ENCODE measurements around the gene MRPL24.
"Not testable (repeated sequence)": the region's sequence is repeated elsewhere in the genome, so short reads cannot be mapped to it uniquely, and the experiment has no call there.

Gene MRPL24

DNA sequence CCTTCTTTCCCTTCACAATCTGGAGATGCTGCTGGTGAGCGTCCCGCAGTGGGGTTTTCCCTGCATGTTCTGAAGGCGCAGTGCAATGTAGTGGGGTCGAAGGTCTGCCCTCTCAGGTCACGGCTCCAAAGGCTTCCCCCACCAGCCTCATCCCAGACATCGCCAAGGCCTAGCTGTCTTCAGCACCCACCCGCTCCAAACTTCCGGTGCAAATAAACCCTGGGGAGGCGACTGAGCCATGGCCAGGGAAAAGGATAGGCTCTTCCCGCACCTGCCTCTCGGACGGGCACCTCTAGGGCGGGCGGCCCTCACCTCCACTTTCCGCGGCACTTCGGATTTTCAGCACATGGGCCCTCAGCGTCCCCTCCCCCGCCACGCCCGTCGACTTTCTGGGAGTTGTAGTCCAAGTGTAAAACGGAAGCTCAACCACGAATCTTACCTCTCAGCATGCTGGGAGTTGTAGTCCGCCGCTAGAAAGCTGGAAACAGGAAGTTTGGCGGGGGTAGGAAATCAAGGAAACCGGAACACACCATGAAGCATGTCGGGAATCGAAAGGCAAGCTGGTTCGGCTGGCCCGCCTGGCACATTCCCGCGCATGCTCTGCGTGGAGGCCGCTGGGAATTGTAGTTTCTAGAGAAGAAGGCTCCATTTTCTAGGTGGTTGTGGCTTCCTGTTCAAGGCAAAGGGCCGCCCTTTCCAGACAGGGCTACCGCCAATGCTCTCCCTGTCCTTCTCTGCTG is at the start of gene MRPL24:
Gene MRPL24, minus strand, starts transcription at position 348 of the 740 bp plus-strand sequence. CDS start 2,384 bp downstream, outside the sequence.
- peak; percentile 100 for DNase-seq

DNA sequence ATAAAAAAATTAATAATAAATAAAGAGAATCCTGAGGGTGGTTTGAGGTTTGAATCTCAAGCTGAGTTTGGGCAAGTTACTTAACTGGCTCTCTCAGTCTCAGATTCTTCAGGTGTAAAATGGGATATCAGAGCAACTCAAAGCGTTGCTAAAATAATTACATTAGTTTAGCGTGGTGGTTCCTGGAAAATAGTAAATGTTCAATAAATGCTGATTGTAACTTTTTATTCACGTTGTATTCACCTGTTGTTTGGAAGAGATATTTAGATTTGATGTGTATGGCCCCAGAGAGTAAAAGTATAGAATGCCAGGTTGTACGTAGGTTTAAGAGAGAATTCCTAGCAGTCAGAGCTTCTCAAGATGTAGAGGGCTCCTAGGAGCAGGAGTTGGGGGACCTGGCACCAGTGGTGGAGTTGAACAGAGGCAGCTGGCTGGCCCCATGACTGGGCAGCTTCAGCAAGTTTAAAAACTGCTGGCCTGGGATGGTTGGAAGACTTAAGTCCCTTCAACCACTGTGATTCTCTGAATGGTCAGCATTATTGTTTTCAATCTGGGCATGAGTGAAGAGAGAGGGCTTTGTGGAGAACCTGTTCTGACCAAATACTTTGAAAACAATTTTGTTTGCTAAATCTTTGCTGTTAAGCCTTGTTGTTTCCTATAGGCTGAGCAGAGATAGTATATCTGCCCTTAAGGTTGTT is 48.9 kb upstream of the MRPL24 start:
- DNase-seq, result no peak

DNA sequence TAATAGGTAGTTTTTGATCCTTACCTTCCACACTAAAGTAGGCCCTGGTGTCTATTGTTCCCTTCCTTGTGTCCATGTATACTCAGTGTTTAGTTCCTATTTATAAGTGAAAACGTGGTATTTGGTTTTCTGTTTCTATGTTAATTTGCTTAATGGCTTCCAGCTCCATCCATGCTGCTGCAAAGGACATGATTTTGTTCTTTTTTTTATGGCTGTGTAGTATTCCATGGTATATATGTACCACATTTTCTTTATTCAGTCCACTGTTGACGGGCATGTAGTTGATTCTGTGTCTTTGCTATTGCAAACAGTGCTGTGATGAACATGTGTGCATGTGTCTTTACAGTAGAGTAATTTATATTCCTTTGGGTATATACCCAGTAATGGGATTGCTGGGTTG is 47.2 kb upstream of the MRPL24 start:
- no peak for DNase-seq

DNA sequence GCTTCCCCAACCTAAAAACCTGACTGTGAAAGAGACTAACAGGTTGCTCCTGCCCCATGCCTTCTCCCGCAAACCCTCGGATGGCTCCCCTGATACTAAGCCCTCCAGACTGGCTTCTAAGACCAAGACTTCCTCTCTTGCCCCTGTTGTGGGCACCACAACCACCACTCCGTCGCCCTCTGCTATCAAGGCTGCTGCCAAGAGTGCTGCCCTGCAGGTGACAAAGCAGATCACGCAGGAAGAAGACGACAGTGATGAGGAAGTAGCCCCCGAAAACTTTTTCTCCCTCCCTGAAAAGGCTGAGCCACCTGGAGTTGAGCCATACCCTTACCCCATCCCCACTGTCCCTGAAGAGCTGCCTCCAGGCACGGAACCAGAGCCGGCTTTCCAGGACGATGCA is 45.8 kb upstream of the MRPL24 start:
- no peak for DNase-seq

DNA sequence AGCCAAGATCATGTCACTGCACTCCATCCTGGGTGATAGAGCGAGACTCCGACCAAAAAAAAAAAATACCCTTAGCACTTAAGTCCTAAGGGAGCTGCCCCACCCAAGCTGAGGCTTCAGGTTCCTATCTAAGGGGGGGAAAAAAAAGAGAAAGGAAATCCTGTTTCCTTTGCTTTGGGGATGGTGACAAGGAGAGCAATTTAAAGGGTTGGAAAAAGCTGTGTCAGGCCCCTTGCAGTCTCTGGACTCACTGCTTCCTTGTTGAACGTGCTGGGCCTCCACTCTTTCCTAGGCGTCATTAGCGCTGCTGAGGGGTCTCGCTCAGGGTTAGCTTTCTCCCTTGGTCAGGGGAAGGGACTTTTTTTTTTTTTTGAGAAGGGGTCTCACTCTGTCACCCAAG is 44.6 kb upstream of the MRPL24 start:
- DNase-seq, result no peak

DNA sequence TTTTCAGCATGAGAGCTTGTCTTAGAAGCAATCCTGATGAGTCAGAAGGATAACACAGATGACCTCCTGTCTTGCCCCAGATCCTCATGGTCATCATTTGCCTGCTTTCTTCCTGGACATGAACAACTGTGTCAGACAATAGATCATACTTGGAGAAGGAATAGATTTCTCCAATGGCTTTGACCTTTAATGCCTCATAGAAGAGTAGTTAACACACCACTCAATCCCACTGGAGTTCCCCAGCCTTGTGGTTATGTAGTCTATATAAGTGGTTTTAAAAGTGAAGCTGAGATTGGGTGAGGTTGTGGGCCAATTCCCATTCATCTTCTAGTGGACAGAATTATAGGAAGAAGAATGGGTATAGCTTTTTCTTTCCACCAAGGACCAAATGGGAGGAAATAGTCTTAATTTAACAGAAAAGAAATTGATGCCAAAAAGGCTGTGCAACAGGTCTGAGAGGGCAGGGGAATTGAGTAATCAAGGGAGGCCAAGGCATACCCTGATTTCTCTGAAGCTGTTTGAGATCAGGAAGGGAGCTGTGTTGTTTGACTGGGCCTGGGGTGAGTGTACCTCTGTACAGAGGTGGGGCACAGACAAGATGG is 40.8 kb upstream of the MRPL24 start:
- no peak for DNase-seq

DNA sequence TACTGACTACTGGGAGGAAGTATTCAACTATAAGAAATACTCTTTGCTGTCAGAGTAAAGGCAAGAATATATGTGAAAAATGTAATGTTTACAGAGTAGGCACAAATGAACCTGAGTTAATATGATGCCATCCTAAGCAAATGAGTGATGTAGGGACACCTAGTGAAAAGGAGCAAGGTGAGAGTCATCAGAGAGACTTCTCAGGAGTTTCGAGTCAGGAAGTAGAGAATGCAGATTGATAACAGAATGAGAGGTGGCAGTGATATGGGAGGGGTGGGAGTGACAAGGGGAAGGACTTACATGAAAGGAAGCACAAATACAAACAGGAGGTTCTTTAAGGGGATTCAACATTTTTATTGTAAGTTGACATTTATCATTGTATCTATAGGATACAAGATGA is 36.7 kb upstream of the MRPL24 start:
- DNase-seq, result no peak

DNA sequence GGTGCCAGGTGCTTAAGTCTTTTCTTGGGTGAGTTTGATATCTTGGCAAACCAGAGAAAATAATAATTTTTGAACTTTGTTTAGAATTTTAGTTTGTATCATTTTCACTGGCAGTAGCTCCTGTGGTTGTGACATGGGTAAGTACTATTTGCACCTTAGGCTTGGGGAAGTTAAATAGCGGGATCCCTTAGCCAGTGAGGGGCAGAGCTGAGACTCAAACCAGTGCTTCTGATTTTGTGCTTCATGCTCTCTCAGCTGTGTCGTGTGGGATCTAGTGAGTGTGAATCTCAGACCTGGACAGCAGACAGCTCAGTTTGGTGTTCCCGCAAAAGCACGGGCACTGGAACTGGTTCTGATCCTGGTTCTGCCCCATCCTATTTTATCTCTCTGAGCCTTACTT is 36.1 kb upstream of the MRPL24 start:
- no peak for DNase-seq

DNA sequence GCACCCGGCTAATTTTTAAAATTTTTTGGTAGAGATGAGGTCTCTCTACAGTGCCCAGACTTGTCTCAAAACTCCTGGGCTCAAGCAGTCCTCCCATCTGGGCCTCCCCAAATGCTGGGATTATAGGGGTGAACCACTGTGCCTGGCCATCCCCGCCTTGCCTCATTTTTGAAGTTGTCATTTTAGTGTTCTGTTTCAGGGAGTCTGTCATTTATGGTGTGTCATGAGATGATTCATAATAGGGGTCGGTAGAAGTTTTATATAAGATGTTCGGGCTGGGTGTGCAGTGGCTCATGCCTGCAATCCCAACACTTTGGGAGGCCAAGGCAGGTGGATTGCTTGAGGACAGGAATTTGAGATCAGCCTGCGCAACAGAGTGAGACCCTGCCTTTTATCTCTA is 34.9 kb upstream of the MRPL24 start:
- DNase-seq, result peak; percentile 41

DNA sequence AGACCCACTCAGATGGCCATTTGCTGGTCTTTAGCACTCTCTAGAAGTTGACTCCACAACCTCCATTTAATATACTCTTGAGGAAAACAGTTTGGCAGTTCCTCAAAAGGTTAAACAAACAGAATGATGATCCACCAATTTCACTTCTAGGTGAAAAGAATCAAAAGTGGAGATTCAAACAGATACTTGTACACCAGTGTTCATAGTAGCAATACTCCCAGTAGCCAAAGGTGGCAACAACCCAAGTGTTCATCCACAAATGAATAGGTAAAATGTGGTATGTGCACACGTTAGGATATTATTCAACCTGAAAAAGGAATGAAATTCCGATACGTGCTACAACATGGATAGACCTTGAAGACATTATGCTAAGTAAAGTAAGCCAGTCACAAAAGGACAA is 32.7 kb upstream of the MRPL24 start:
- DNase-seq, result peak; percentile 56

DNA sequence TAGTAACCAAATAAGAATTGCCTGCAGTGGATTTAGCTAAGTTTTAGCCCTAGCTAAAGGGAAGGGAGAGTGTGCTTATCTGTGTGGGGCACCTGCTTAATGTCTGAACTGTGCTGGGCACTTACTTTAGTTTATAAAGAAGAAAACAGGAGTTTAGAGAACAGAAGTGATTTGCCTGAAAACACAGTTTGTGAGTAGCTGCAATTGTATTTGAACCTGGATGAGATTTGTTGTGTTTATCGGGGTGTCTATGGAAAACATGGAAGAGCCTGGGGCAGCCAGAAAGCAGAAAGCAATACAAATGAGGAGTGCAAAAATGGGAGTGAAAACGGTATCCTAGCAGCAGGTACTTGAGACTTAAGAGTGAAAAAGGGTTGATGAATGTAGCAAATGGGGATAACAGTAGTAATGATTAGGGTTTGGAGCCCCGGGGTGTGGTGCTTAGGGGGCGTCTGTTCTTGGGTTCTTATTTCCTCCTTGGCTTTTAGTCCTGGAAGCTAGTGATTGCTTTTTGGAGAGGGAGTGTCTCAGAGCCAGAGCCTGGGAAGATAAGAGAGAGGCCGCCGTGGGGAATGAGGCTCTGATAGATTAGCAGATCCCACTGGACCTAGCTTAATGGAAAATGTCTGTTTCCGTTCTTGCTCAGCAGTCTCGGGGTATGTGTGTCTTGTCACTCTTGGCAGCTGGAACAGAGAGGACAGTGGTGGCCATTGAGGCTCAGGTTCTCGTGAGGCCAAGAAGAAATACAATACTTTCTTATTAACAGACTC is 32.0 kb upstream of the MRPL24 start:
- DNase-seq, result no peak

DNA sequence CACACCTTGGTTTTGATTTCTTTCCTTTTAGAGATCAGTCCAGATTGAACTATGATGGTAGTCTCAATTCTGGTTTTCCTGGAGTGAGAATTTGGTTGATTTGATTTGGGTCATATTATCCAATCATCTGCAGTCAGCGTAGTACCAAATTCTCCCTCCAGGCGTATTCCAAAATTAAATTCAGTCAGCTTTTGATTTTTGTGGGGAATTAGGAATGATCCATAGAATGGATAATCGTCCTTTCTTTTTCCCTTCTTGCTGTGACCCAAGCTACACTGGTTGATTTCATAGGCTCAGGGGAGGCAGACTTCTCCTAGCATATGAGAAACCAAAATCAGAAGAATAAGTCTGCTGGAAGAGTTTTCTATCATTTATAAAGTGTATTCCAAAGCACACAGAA is 31.3 kb upstream of the MRPL24 start:
- no peak for DNase-seq

DNA sequence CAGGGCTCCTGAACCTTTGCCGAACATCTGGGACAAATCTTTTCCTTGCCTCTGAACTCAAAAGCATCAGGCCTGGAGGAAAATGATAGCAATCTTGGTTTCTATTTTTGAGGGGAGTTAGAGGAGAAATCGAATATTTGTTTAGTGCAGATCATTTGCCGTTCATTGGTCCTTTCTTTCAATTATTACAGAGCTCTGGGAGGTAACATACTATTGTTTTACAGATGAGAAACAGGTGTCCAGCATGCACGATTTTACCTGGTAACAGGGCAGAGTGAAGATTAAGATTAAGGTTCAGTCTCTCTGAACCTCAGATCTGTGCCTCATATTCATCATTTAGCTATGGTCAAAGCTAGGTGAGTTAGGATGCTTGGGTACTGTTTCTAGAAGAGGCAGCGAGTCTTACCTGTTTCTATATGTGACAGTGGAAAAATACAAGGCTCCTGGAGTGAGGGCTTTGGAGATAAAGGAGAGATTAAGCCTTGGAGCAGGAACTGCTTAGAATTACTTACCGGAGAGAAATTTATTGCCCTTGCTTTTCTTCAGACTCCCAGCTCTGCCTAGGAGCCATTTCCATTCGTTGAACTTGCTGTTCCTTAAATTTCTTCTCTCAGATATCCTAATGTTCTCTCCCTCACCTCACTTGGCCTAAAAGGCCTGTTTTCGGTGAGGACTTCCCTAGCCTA is 27.9 kb upstream of the MRPL24 start:
- DNase-seq, result no peak

DNA sequence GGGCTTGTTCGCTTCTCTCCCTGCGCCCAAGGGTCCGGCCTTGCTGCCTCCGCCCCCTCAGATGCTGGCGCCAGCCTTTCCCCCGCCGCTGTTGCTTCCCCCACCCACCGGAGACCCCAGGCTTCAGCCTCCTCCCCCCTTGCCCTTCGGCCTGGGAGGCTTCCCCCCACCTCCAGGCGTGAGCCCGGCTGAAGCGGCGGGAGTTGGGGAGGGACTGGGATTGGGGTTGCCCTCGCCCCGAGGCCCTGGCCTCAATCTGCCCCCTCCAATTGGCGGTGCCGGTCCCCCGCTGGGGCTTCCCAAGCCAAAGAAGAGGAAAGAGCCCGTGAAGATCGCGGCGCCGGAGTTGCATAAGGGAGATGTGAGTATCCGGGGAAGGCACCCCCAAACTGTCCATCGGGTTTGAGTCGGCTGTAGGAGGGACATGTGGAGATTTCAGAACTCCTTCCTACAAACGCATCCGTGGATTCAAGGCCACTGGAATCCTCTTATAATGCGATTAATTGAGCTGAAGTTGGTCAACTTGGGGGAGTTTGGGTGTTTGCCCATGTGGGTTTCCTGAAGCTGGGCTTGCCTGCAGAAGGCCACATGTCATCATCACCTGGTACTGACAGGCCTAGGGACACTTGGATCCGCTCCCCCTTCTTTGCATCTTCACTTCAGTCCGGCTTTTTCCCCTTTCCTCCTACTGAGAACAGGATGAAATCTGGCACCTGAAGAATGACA is 27.2 kb upstream of the MRPL24 start:
- no peak for DNase-seq

DNA sequence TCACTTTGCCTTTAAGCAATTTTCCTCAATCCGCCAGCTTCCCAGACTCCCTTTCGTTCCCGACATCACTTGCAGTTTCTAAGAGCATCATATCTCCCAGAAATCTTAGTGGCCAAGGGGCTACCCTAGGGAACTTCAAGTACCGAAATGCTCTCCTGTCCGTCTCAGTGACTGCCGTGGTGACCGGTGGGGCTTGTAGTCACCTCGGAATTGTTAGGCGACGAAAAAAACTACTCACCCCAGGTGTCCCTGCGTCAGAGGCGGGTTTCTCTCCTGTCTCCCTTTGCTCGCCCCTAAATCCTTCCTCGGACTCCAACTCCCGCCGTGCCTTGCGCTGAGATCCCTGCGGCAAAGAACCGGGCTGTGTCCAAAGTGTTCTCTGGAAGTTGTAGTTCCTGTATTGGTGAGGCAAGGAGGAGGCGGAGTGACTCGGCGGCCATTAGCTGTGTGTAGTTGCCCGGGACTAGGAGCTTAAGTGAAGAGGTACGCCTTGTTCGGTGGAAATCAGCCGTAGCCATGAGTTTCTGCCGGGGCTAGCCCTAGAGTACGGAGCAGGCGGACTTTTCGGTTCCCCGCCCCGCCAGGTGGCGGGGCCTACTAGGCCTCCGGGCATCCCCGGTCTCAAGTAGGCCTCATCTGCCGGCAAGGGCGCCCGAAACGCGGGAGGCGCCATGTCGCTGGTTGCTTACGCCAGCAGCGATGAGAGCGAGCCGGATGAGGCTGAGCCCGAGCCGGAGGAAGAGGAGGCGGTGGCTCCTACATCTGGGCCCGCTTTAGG is 26.4 kb upstream of the MRPL24 start, which contains the start of gene PRCC:
Gene PRCC, plus strand, starts transcription at position 435 of the 778 bp plus-strand sequence. Its CDS starts 237 bp downstream, at position 672.
- DNase-seq, result peak; percentile 99

DNA sequence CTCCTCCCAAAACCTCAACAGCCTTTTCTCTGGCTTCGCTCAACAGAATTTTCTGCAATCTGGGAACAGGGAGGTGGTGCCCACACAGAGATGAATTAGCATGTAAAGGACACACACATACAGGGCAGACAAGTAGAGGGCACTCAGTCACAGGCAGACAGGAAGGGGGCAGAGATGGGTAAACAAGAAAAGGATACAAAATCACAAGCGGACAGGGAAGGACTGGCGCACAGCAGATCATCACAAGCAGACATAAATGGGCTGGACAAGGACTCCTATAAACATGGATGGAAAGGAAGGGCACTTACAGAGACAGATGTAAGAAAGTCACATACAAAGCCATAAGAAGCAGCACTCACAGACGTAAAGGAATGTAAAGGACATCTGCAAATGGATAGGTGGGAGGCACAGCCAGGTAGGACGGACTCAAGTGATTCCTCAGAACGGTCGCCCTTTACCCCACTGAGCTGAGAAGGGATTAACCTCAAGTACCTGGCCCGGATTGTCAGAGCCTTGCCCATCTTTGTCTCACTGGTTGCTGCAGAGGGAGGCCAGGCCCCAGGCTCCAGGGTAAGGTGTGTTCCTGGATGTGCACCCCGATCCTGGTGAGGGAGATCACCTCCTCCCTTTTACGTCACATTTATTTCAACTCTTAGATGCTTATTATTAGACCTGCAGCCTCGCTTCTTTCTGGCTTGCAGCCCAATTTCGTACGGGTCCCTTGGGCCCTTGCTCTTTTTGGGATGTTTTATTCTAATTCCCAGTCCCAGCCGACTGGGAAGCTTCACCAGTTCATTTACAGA is 25.6 kb upstream of the MRPL24 start:
- no peak for DNase-seq

DNA sequence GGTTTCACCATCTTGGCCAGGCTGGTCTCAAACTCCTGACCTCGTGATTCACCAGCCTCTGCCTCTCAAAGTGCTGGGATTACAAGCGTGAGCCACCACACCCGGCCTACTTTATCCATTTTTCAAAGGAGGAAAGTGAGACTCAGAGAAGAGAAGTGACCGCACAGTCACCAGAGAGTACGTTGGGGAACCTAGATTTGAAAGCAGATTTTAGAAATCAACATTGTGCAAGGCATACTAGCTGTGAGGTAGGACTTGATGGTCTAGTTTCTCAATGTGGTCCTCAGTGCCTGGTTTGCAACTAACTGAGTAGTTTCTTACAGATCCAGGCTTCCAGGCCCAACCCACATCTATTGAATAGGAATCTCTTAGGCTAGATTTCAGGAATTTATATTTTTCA is 24.8 kb upstream of the MRPL24 start:
- DNase-seq, result no peak

DNA sequence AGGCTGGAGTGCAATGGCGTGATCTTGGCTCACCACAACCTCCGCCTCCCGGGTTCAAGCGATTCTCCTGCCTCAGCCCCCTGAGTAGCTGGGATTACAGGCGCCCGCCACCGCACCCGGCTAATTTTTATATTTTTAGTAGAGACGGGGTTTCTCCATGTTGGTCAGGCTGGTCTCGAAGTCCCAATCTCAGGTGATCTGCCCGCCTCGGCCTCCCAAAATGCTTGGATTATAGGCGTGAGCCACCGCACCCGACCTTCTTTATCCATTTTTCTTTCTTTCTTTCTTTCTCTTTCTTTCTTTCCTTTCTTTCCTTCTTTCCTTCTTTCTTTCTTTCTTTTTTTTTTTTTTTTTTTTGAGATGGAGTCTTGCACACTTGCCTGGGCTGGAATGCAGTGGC is 24.2 kb upstream of the MRPL24 start:
- DNase-seq, result not testable (repeated sequence)

DNA sequence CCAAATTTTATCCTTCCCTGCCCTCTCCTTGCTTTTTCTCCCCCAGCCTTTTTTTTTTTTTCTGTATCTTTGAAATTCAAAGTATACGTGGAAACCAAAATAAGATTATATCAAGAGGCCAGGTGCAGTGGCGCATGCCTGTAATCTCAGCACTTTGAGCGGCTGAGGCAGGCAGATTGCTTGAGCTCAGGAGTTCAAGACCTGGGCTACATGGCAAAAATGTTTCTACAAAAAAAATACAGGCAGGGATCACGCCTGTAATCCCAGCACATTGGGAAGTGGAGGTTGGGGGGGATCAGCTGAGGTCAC is 19.9 kb upstream of the MRPL24 start:
- no peak for DNase-seq

DNA sequence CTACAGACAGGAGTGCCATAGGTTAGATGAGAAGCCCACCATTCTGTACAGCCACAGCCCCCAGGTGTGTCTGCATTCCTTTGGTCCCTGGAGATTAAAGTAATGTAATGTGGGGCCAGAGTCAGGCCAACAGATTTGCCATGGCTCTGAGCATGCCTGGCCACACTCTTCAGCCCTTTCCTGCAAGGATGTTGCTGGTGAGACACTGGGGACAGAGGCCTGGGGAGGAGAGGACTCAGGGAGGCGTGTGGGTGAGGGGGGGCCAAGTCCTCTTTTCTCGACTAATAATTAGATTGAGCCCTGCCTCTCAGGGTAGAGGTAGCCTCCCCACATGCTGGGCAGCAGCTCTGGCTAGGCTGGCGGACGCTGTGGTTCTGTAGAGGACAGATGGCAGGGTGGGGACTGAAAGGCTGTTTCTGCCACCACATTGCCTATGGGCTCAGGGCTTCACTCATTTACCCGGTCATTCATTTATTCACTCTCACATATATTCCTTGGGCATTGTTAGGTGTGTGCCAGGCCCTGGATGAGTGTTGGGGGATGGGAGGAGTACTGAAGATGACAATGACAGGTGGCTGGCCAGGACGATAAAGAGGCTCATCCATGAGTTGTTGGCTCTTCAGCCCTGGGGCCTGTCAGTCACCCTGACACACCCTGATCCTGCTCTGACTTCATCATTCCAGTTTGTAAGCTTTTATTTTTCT is 19.4 kb upstream of the MRPL24 start:
- DNase-seq, result no peak

All from activated CD4-positive, alpha-beta T cell treated with anti-CD3 and anti-CD28 coated beads, Interleukin-2, amount 50 U/mL, for 16 hours (primary cell).